GM12872 (cell line): ENCODE measurements around the gene GNA15.

ENCODE experiments used
- CTCF ChIP-seq: IDR thresholded peaks from 3 replicates; pipeline ENCODE4 v1.5.1; 2011; ENCODE audit warnings: low read depth, mild to moderate bottlenecking, low read length, moderate library complexity; ENCODE audit not compliant: insufficient read depth

The GNA15 gene

GRCh38 chr19:3135961-3136683 lies at the start of gene GNA15:
Gene GNA15, plus strand, starts transcription at chr19:3136033. Its CDS starts 418 bp downstream, at chr19:3136451.
- no peak for TF ChIP-seq CTCF

GRCh38 chr19:3087769-3088168 lies 48.1 kb upstream of the GNA15 start:
- no peak for TF ChIP-seq CTCF

- no peak for TF ChIP-seq CTCF
Measured at GRCh38 chr19:3094601-3095440, 41.0 kb upstream of the GNA15 start.

- TF ChIP-seq CTCF: no peak
Measured at GRCh38 chr19:3095441-3096191, 40.2 kb upstream of the GNA15 start.

- TF ChIP-seq CTCF: no peak
Measured at GRCh38 chr19:3096267-3096901, 39.4 kb upstream of the GNA15 start.

GRCh38 chr19:3096902-3097326 lies 38.9 kb upstream of the GNA15 start:
- TF ChIP-seq CTCF: no peak
